CD4-positive, alpha-beta T cell (primary cell): ENCODE results near the gene CAMTA1. TPM values are rescaled to one million over a fixed set of nuclear protein-coding genes. Genes with fewer than 3 reads are reported as not detected.

Source experiments
- ATAC-seq: fragments of 200-7000 bp; cut with Tn5 transposase; one replicate; pipeline ENCODE4 v1.10.0; 2022; ENCODE audit warnings: mild to moderate bottlenecking; ENCODE audit not compliant: poor library complexity
- CTCF ChIA-PET: fragments of 350-600 bp; sonication (Branson Sonifier 250); formaldehyde crosslinking; loops from one replicate; lab custom pipeline; 2021; ENCODE audit warnings: antibody characterized with exemption, inconsistent platforms; lab: Charles Lee
- POLR2A ChIA-PET: fragments of 350-600 bp; sonication (Branson Sonifier 250); formaldehyde crosslinking; loops from one replicate; lab custom pipeline; 2021; ENCODE audit warnings: antibody characterized with exemption, inconsistent platforms; lab: Charles Lee
- DNase-seq, 14 experiments: peaks; one replicate each; pipeline ENCODE4 v3.0.0-alpha.2; 2013 to 2020; ENCODE audit warnings: mixed read lengths in 2 of 14
- H3K27ac ChIP-seq, 2 donors: one replicate each; pipeline versions ENCODE4 v1.5.1 to v1.7.0; 2013; ENCODE audit warnings: low read length in 2 of 2, low read depth in 1 of 2, mild to moderate bottlenecking in 1 of 2
- H3K27me3 ChIP-seq, 2 experiments: 1 replicate in 1 of 2; 2 replicates in 1 of 2; pipeline versions ENCODE4 v1.6.1 to v1.7.0; 2013; ENCODE audit warnings: low read length in 2 of 2, control low read depth in 1 of 2, mild to moderate bottlenecking in 1 of 2, moderate library complexity in 1 of 2; ENCODE audit not compliant: insufficient read depth in 2 of 2, control insufficient read depth in 1 of 2
- H3K36me3 ChIP-seq: one replicate; pipeline ENCODE4 v1.6.1; 2013; ENCODE audit warnings: low read length, control low read depth; ENCODE audit not compliant: insufficient read depth
- H3K4me1 ChIP-seq: one replicate; pipeline ENCODE4 v1.6.1; 2013; ENCODE audit warnings: low read length, control low read depth; ENCODE audit not compliant: insufficient read depth
- H3K4me3 ChIP-seq: one replicate; pipeline ENCODE4 v1.5.1; 2013; ENCODE audit warnings: mild to moderate bottlenecking, low read length, moderate library complexity
- H3K9me3 ChIP-seq, 2 experiments: 1 replicate in 1 of 2; 2 replicates in 1 of 2; pipeline versions ENCODE4 v1.6.1 to v1.7.0; 2013; ENCODE audit warnings: low read length in 2 of 2, mild to moderate bottlenecking in 2 of 2, control low read depth in 1 of 2, moderate library complexity in 1 of 2; ENCODE audit not compliant: control insufficient read depth in 1 of 2, insufficient read depth in 1 of 2
- H3K27ac Mint-ChIP-seq: one replicate; pipeline ENCODE4 v1.8.0; 2020; ENCODE audit warnings: mixed read lengths
- H3K27me3 Mint-ChIP-seq: one replicate; pipeline ENCODE4 v1.8.0; 2021; ENCODE audit warnings: mixed read lengths
- H3K36me3 Mint-ChIP-seq: one replicate; pipeline ENCODE4 v1.8.0; 2021; ENCODE audit warnings: low read depth, mixed read lengths
- H3K4me1 Mint-ChIP-seq: one replicate; pipeline ENCODE4 v1.8.0; 2021; ENCODE audit warnings: low read depth, mixed read lengths
- H3K4me3 Mint-ChIP-seq: one replicate; pipeline ENCODE4 v1.8.0; 2020; ENCODE audit warnings: mild to moderate bottlenecking, mixed read lengths
- H3K9me3 Mint-ChIP-seq: one replicate; pipeline ENCODE4 v1.8.0; 2020; ENCODE audit warnings: mixed read lengths
- CTCF ChIP-seq: fragments of 200-600 bp; IDR thresholded peaks from one replicate; pipeline ENCODE4 v1.8.0; 2022; ENCODE audit warnings: antibody characterized with exemption, mild to moderate bottlenecking
- intact Hi-C, 2 experiments: fragments of 100-400 bp; cut with DNase I in 1 of 2; cut with micrococcal nuclease in 1 of 2; formaldehyde crosslinking; loops; one replicate each; pipeline versions ENCODE4 v1.15.1 to v1.9.0; 2023 to 2025; cut with DNase I, micrococcal nuclease
- total RNA-seq, 174 experiments: library from RNA in 2 of 174; stranded (reverse) in 2 of 174; gene quantifications; one replicate each; pipeline ENCODE4 v1.2.3 and lab custom pipeline; 2021 to 2026

The CAMTA1 gene
- total RNA-seq, 2 experiments from 2014 or later = 38.6 to 39.3 TPM

- Histone ChIP-seq H3K27me3 (peaks cover 2 to 11% of the 10 kb centered on the region in 2 experiments), H3K27ac (no peak overlapping the region), H3K9me3 (no peaks in the 10 kb centered on the region), H3K4me1 (no peaks in the 10 kb centered on the region), H3K4me3 (no peak overlapping the region), H3K36me3 (no peaks in the 10 kb centered on the region)
- ChIA-PET POLR2A (no interaction called here), CTCF (no interaction called here)
- no peaks in the 10 kb centered on the region for H3K9me3 Mint-ChIP-seq
- no peaks in the 10 kb centered on the region for H3K4me1 Mint-ChIP-seq
- H3K36me3 Mint-ChIP-seq = no peaks in the 10 kb centered on the region
- no peak for ATAC-seq
- no peak overlapping the region for H3K4me3 Mint-ChIP-seq
- H3K27ac Mint-ChIP-seq = no peak overlapping the region
- no peak for TF ChIP-seq CTCF
- peaks cover 46% of the 10 kb centered on the region for H3K27me3 Mint-ChIP-seq
- intact Hi-C loops = no loop called here
- DNase-seq = no peak
These were observed 474.7 kb downstream of the CAMTA1 start for GRCh38 chr1:7259955-7260354.

GRCh38 chr1:7261490-7261889, 476.2 kb downstream of the CAMTA1 start:
- Mint-ChIP-seq H3K36me3 (no peaks in the 10 kb centered on the region), H3K9me3 (no peaks in the 10 kb centered on the region), H3K27me3 (peaks cover 46% of the 10 kb centered on the region), H3K4me3 (no peak overlapping the region), H3K4me1 (no peaks in the 10 kb centered on the region), H3K27ac (no peak overlapping the region)
- Histone ChIP-seq H3K36me3 (no peaks in the 10 kb centered on the region), H3K4me1 (no peaks in the 10 kb centered on the region), H3K4me3 (no peak overlapping the region), H3K27ac (no peak overlapping the region), H3K9me3 (peaks cover 0 to under 1% of the 10 kb centered on the region in 2 experiments), H3K27me3 (peaks cover 2 to 15% of the 10 kb centered on the region in 2 experiments)
- ChIA-PET CTCF (no interaction called here), POLR2A (no interaction called here)
- DNase-seq (no peak), ATAC-seq (no peak)
- TF ChIP-seq CTCF = no peak
- intact Hi-C loops = no loop called here

- no peaks in the 10 kb centered on the region for H3K36me3 Mint-ChIP-seq
These were observed 477.4 kb downstream of the CAMTA1 start for GRCh38 chr1:7262611-7263010.

More at GRCh38 chr1:7262611-7263010, 477.4 kb downstream of the CAMTA1 start:
- CTCF ChIA-PET = no interaction called here
- no peaks in the 10 kb centered on the region for H3K4me1 Mint-ChIP-seq
- H3K9me3 Mint-ChIP-seq = no peaks in the 10 kb centered on the region
- no peak overlapping the region for H3K27ac Mint-ChIP-seq
- H3K27me3 Mint-ChIP-seq = peaks cover 54% of the 10 kb centered on the region
- intact Hi-C loops = no loop called here
- DNase-seq (no peak), ATAC-seq (no peak)
- H3K4me3 ChIP-seq = no peak overlapping the region
- H3K4me3 Mint-ChIP-seq = no peak overlapping the region
- H3K27me3 ChIP-seq = peaks cover 6 to 18% of the 10 kb centered on the region in 2 experiments
- H3K4me1 ChIP-seq = no peaks in the 10 kb centered on the region
- H3K36me3 ChIP-seq = no peaks in the 10 kb centered on the region
- TF ChIP-seq CTCF = no peak
- peaks cover 0 to 4% of the 10 kb centered on the region in 2 experiments for H3K9me3 ChIP-seq
- POLR2A ChIA-PET = no interaction called here
- H3K27ac ChIP-seq = no peak overlapping the region
